Small intestine (tissue), 7 donors: ENCODE data around the gene AHRR. TPM values are rescaled to one million over a fixed set of nuclear protein-coding genes. Genes with fewer than 3 reads are reported as not detected.
A peak's percentile ranks its signal among the peaks of the same experiment; 100 is the strongest.

Source experiments
- DNase-seq, 2 donors: peaks; one replicate each; pipeline versions ENCODE4 v3.0.0 to v3.0.0-alpha.2; 2013
- FAIRE-seq: peaks from 2 replicates; lab custom pipeline; 2012; peaks lifted over from hg19 to GRCh38; lab: Jason Lieb, UNC
- H3K27ac ChIP-seq, 3 donors: one replicate each; pipeline ENCODE4 v1.5.1; 2013; ENCODE audit warnings: low read length in 2 of 3, mild to moderate bottlenecking in 2 of 3, control low read depth in 1 of 3, inconsistent platforms in 1 of 3, low read depth in 1 of 3, moderate library complexity in 1 of 3
- H3K27me3 ChIP-seq, 3 donors: one replicate each; pipeline ENCODE4 v1.6.1; 2013; ENCODE audit warnings: low read length in 3 of 3, inconsistent platforms in 1 of 3; ENCODE audit not compliant: control insufficient read depth in 3 of 3, insufficient read depth in 3 of 3
- H3K36me3 ChIP-seq, 3 donors: one replicate each; pipeline ENCODE4 v1.6.1; 2013; ENCODE audit warnings: low read length in 3 of 3, inconsistent platforms in 1 of 3, low read depth in 1 of 3, mild to moderate bottlenecking in 1 of 3, moderate library complexity in 1 of 3; ENCODE audit not compliant: control insufficient read depth in 3 of 3, insufficient read depth in 2 of 3
- H3K4me1 ChIP-seq, 3 donors: one replicate each; pipeline ENCODE4 v1.6.1; 2013; ENCODE audit warnings: low read length in 2 of 3, inconsistent platforms in 1 of 3, low read depth in 1 of 3, mild to moderate bottlenecking in 1 of 3, moderate library complexity in 1 of 3; ENCODE audit not compliant: control insufficient read depth in 3 of 3, insufficient read depth in 2 of 3
- H3K4me3 ChIP-seq, 3 donors: one replicate each; pipeline ENCODE4 v1.5.1; 2013; ENCODE audit warnings: low read length in 3 of 3, control low read depth in 1 of 3, inconsistent platforms in 1 of 3, low read depth in 1 of 3, mild to moderate bottlenecking in 1 of 3, moderate library complexity in 1 of 3
- H3K9me3 ChIP-seq, 2 donors: one replicate each; pipeline ENCODE4 v1.6.1; 2013; ENCODE audit warnings: low read depth in 1 of 2, low read length in 1 of 2; ENCODE audit not compliant: control insufficient read depth in 2 of 2, insufficient read depth in 1 of 2
- WGBS, 3 donors: extraction: QIAGEN DNeasy Blood & Tissue Kit; methylation state at CpG; one replicate each; pipeline ENCODE4 v1.1.7; 2013; 5-methylcytosine and 5-hydroxymethylcytosine counted together
- polyA plus RNA-seq, 4 donors: library from polyadenylated mRNA; stranded (reverse) in 3 of 4; unstranded in 1 of 4; fragments of 200-250 nt in 3 of 4; fragments of 120-200 nt in 1 of 4; gene quantifications; one replicate each; pipeline versions ENCODE4 v1.2.1 to v1.2.3, GENCODE V29; 2013
- donor health status: healthy with polysubstance abuse.
- donor health status: control.
- donor health status: control.
- donor health status: Bipolar disorder and iron deficiency.
- donor health status: healthy.

Gene AHRR
- polyA plus RNA-seq, 4 donors, result 0.22 to 2.6 (median 0.95) TPM

- Histone ChIP-seq H3K9me3 (no peaks in the 10 kb centered on the region), H3K4me3 (peak overlapping the region in 2 of 3 donors; percentile 39 to 73), H3K27me3 (peaks cover 0 to 14% (median 3%) of the 10 kb centered on the region in 3 donors), H3K36me3 (peaks cover 1 to 78% (median 2%) of the 10 kb centered on the region in 3 donors), H3K4me1 (peaks cover 0 to 34% (median 3%) of the 10 kb centered on the region in 3 donors), H3K27ac (peak overlapping the region in 2 of 3 donors; percentile 35 to 65)
- WGBS, 3 donors, result 7 to 17% (median 11%) methylated on average over 45 to 50 of the region's 50 CpGs
- FAIRE-seq (no peak), DNase-seq (peak in 1 of 2 donors; percentile 62)
Observed at GRCh38 chr5:474840-475661, 153.5 kb downstream of the AHRR start.

GRCh38 chr5:475704-476101, 154.2 kb downstream of the AHRR start:
- H3K27ac ChIP-seq, result no peak overlapping the region
- H3K36me3 ChIP-seq, result peaks cover 0 to 80% (median 2%) of the 10 kb centered on the region in 3 donors
- peaks cover 0 to 14% (median 3%) of the 10 kb centered on the region in 3 donors for H3K27me3 ChIP-seq
- 27 to 60% (median 53%) methylated on average over 8 of the region's 8 CpGs for WGBS, 3 donors
- H3K9me3 ChIP-seq, result no peaks in the 10 kb centered on the region
- DNase-seq (no peak), FAIRE-seq (no peak)
- peak overlapping the region in 1 of 3 donors; percentile 73 for H3K4me3 ChIP-seq
- H3K4me1 ChIP-seq, result peaks cover 0 to 34% (median 3%) of the 10 kb centered on the region in 3 donors

GRCh38 chr5:476102-476813, 154.7 kb downstream of the AHRR start:
- Histone ChIP-seq H3K27ac (no peak overlapping the region), H3K4me1 (peaks cover 0 to 34% (median 3%) of the 10 kb centered on the region in 3 donors), H3K27me3 (peaks cover 0 to 14% (median 3%) of the 10 kb centered on the region in 3 donors), H3K9me3 (no peaks in the 10 kb centered on the region), H3K4me3 (no peak overlapping the region), H3K36me3 (peaks cover 0 to 80% (median 0%) of the 10 kb centered on the region in 3 donors)
- WGBS, 3 donors, result 47 to 75% (median 69%) methylated on average over 47 to 51 of the region's 51 CpGs
- DNase-seq, result no peak
- no peak for FAIRE-seq

GRCh38 chr5:476814-477175, 155.3 kb downstream of the AHRR start:
- H3K4me1 ChIP-seq, result peaks cover 0 to 30% (median 3%) of the 10 kb centered on the region in 3 donors
- H3K9me3 ChIP-seq, result no peaks in the 10 kb centered on the region
- H3K27me3 ChIP-seq, result peaks cover 0 to 14% (median 3%) of the 10 kb centered on the region in 3 donors
- FAIRE-seq (no peak), DNase-seq (no peak)
- 23 to 69% (median 59%) methylated on average over 9 of the region's 9 CpGs for WGBS, 3 donors
- no peak overlapping the region for H3K27ac ChIP-seq
- peaks cover 0 to 76% (median 0%) of the 10 kb centered on the region in 3 donors for H3K36me3 ChIP-seq
- H3K4me3 ChIP-seq, result no peak overlapping the region

- DNase-seq (no peak), FAIRE-seq (no peak)
- WGBS, 3 donors, result 55 to 69% (median 69%) methylated on average over 18 to 19 of the region's 19 CpGs
Observed at GRCh38 chr5:477247-477646, 155.7 kb downstream of the AHRR start.

GRCh38 chr5:477871-478270, 156.4 kb downstream of the AHRR start:
- peaks cover 0 to 14% (median 3%) of the 10 kb centered on the region in 3 donors for H3K27me3 ChIP-seq
- FAIRE-seq, result no peak
- WGBS, 3 donors, result 53 to 79% (median 72%) methylated on average over 9 to 13 of the region's 13 CpGs
- H3K27ac ChIP-seq, result no peak overlapping the region
- no peak for DNase-seq
- H3K4me1 ChIP-seq, result peaks cover 0 to 23% (median 3%) of the 10 kb centered on the region in 3 donors
- peaks cover 0 to 79% (median 3%) of the 10 kb centered on the region in 3 donors for H3K36me3 ChIP-seq
- no peaks in the 10 kb centered on the region for H3K9me3 ChIP-seq
- no peak overlapping the region for H3K4me3 ChIP-seq

More at GRCh38 chr5:477247-477646, 155.7 kb downstream of the AHRR start:
- peaks cover 0 to 26% (median 3%) of the 10 kb centered on the region in 3 donors for H3K4me1 ChIP-seq
- no peak overlapping the region for H3K4me3 ChIP-seq
- peaks cover 0 to 76% (median 3%) of the 10 kb centered on the region in 3 donors for H3K36me3 ChIP-seq
- peaks cover 0 to 14% (median 3%) of the 10 kb centered on the region in 3 donors for H3K27me3 ChIP-seq
- H3K27ac ChIP-seq, result no peak overlapping the region
- no peaks in the 10 kb centered on the region for H3K9me3 ChIP-seq

- Histone ChIP-seq H3K4me3 (no peak overlapping the region), H3K9me3 (no peaks in the 10 kb centered on the region), H3K27me3 (peaks cover 0 to 14% (median 3%) of the 10 kb centered on the region in 3 donors), H3K36me3 (peaks cover 0 to 85% (median 3%) of the 10 kb centered on the region in 3 donors), H3K27ac (no peak overlapping the region), H3K4me1 (peaks cover 0 to 23% (median 3%) of the 10 kb centered on the region in 3 donors)
- DNase-seq (no peak), FAIRE-seq (no peak)
- 29 to 49% (median 45%) methylated on average over 17 of the region's 18 CpGs for WGBS, 3 donors
Observed at GRCh38 chr5:478369-478981, 157.0 kb downstream of the AHRR start.
